MCF 10A (cell line): ENCODE results near the gene EPG5. TPM values are rescaled to one million over a fixed set of nuclear protein-coding genes. Genes with fewer than 3 reads are reported as not detected.
"Not testable (repeated sequence)": the region's sequence is repeated elsewhere in the genome, so short reads cannot be mapped to it uniquely, and the experiment has no call there.

Experiments
- BruUV-seq: library from RNA; stranded (reverse); fragments of 400-500 nt; replicated peaks from 2 replicates; lab custom pipeline; 2021; lab: Mats Ljungman, UMichigan
- CTCF ChIA-PET: fragments of 300-600 bp; sonication (Branson Sonifier 250); formaldehyde crosslinking; extraction: SDS; loops from one replicate; lab custom pipeline; 2021; ENCODE audit warnings: antibody characterized with exemption, inconsistent platforms; lab: Yijun Ruan, JAX
- POLR2A ChIA-PET: fragments of 300-600, 350-650 bp; sonication (Branson Sonifier 250); formaldehyde crosslinking; extraction: SDS; loops from one replicate; lab custom pipeline; 2020; ENCODE audit warnings: antibody characterized with exemption, inconsistent platforms; lab: Yijun Ruan, JAX
- DNase-seq: peaks from one replicate; pipeline ENCODE4 v3.0.0-alpha.2; 2018; ENCODE audit not compliant: unreplicated experiment
- H3K27ac Mint-ChIP-seq: one replicate; pipeline ENCODE4 v1.8.0; 2022; ENCODE audit warnings: mild to moderate bottlenecking, low read depth, mixed read lengths; ENCODE audit not compliant: unreplicated experiment
- H3K27me3 Mint-ChIP-seq: one replicate; pipeline ENCODE4 v1.8.0; 2022; ENCODE audit warnings: mixed read lengths; ENCODE audit not compliant: insufficient read depth, unreplicated experiment
- H3K36me3 Mint-ChIP-seq: one replicate; pipeline ENCODE4 v1.8.0; 2022; ENCODE audit warnings: mild to moderate bottlenecking, moderate library complexity, mixed read lengths; ENCODE audit not compliant: insufficient read depth, unreplicated experiment
- H3K4me1 Mint-ChIP-seq: one replicate; pipeline ENCODE4 v1.8.0; 2022; ENCODE audit warnings: mixed read lengths; ENCODE audit not compliant: insufficient read depth, unreplicated experiment
- H3K4me3 Mint-ChIP-seq: one replicate; pipeline ENCODE4 v1.8.0; 2022; ENCODE audit warnings: mild to moderate bottlenecking, moderate library complexity, mixed read lengths; ENCODE audit not compliant: unreplicated experiment
- H3K9me3 Mint-ChIP-seq: one replicate; pipeline ENCODE4 v1.8.0; 2022; ENCODE audit warnings: mixed read lengths; ENCODE audit not compliant: unreplicated experiment
- CTCF ChIP-seq: fragments of 200-600 bp; IDR thresholded peaks from one replicate; pipeline ENCODE4 v1.8.0; 2022; ENCODE audit warnings: antibody characterized with exemption, mild to moderate bottlenecking; ENCODE audit not compliant: unreplicated experiment
- intact Hi-C: fragments of 100-400 bp; cut with micrococcal nuclease; formaldehyde crosslinking; loops from 2 replicates; pipeline ENCODE4 v1.14.1; 2022
- total RNA-seq: library from RNA; stranded (reverse); gene quantifications from 2 replicates; pipeline ENCODE4 v1.2.3, GENCODE V29; 2022

EPG5 gene
- total RNA-seq, 1 experiment from 2014 or later = 19.4 TPM

GRCh38 chr18:45998244-45998643 is 31.1 kb upstream of the EPG5 start:
- ChIA-PET POLR2A (no interaction called here), CTCF (interaction anchor here (0.8 to 1.1 kb wide), 3 partner anchors 10 to 24 kb away, joined by 3 to 4 read pairs (median 3); no protein-coding TSS in a partner anchor)

GRCh38 chr18:45997700-45998151 is 30.6 kb upstream of the EPG5 start:
- no peak for TF ChIP-seq CTCF
- no TSS peak for BruUV-seq
- H3K4me3 Mint-ChIP-seq = no peak overlapping the region
- peaks cover 10% of the 10 kb centered on the region for H3K4me1 Mint-ChIP-seq
- peaks cover 9% of the 10 kb centered on the region for H3K9me3 Mint-ChIP-seq
- DNase-seq = no peak
- ChIA-PET CTCF (interaction anchor here (0.9 kb wide), 1 partner anchor 10 kb away, joined by 3 read pairs; no protein-coding TSS in a partner anchor), POLR2A (no interaction called here)
- no peaks in the 10 kb centered on the region for H3K27me3 Mint-ChIP-seq
- intact Hi-C loops = no loop called here
- no peak overlapping the region for H3K27ac Mint-ChIP-seq
- H3K36me3 Mint-ChIP-seq = peaks cover 26% of the 10 kb centered on the region

More at GRCh38 chr18:45998244-45998643, 31.1 kb upstream of the EPG5 start:
- Mint-ChIP-seq H3K4me1 (peaks cover 9% of the 10 kb centered on the region), H3K4me3 (no peak overlapping the region), H3K27me3 (no peaks in the 10 kb centered on the region), H3K36me3 (peaks cover 23% of the 10 kb centered on the region), H3K9me3 (peaks cover 11% of the 10 kb centered on the region), H3K27ac (no peak overlapping the region)
- TF ChIP-seq CTCF = no peak
- BruUV-seq = no TSS peak
- DNase-seq = no peak
- intact Hi-C loops = no loop called here

DNA sequence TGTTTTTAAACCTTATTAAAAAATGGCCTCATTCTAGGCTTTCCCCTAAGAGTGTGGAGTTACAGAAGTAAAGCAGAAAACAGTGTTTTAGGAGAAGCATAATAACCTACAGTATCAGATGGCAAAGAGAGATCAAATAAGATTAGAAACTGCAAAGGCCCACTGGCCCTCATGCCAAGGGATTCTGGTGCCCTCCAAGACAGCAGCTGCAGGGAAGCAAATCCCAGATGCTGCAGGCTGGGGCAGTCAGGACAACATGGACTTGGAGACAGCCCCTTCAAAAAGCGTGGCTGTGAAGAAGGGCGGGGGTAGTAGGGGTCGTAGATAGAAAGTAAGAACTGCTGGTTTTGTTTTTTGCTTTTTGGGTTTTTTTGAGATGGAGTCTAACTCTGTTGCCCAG is 28.3 kb upstream of the EPG5 start:
- no peak for TF ChIP-seq CTCF
- H3K27ac Mint-ChIP-seq = no peak overlapping the region
- H3K4me1 Mint-ChIP-seq = peaks cover 10% of the 10 kb centered on the region
- no peaks in the 10 kb centered on the region for H3K9me3 Mint-ChIP-seq
- no peak overlapping the region for H3K4me3 Mint-ChIP-seq
- BruUV-seq = no TSS peak
- intact Hi-C loops = no loop called here
- peaks cover 41% of the 10 kb centered on the region for H3K36me3 Mint-ChIP-seq
- POLR2A ChIA-PET = no interaction called here
- no peak for DNase-seq
- CTCF ChIA-PET = no interaction called here
- H3K27me3 Mint-ChIP-seq = no peaks in the 10 kb centered on the region

- peak; percentile 53 for DNase-seq
- Mint-ChIP-seq H3K27ac (no peak overlapping the region), H3K4me3 (no peak overlapping the region), H3K9me3 (no peaks in the 10 kb centered on the region), H3K27me3 (no peaks in the 10 kb centered on the region), H3K36me3 (peaks cover 57% of the 10 kb centered on the region), H3K4me1 (peaks cover 10% of the 10 kb centered on the region)
- CTCF ChIA-PET = interaction anchor here (0.6 kb wide), 1 partner anchor 245 kb away, joined by 3 read pairs; no protein-coding TSS in a partner anchor
- BruUV-seq = no TSS peak
- POLR2A ChIA-PET = interaction anchor here (1.0 kb wide), 1 partner anchor 84 kb away, joined by 3 read pairs; no protein-coding TSS in a partner anchor
- no peak for TF ChIP-seq CTCF
- intact Hi-C loops = no loop called here
Observed at GRCh38 chr18:45993438-45993837, 26.3 kb upstream of the EPG5 start.

DNA sequence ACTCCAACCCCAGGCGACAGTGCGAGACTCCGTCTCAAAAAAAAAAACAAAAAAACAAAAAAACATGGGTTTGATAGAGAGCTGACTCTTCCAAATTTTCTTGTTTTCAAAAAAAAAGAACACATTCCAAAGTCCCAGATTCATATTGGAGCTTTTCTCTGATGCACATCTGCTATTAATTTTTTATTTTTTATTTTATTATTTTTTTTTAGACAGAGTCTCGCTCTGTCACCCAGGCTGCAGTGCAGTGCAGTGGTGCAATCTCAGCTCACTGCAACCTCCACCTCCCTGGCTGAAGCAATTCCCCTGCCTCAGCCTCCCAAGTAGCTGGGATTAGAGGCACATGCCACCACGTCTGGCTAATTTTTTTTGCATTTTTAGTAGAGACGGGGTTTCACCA is 25.4 kb upstream of the EPG5 start:
- intact Hi-C loops, H3K27ac Mint-ChIP-seq, H3K4me1 Mint-ChIP-seq, H3K27me3 Mint-ChIP-seq, H3K4me3 Mint-ChIP-seq, H3K9me3 Mint-ChIP-seq, DNase-seq, BruUV-seq: not testable (repeated sequence)
- H3K36me3 Mint-ChIP-seq = peaks cover 64% of the 10 kb centered on the region
- ChIA-PET CTCF (interaction anchor here (0.7 kb wide), 1 partner anchor 82 kb away, joined by 3 read pairs; no protein-coding TSS in a partner anchor), POLR2A (interaction anchor here (1.3 kb wide), 2 partner anchors 81 to 102 kb away, joined by 3 read pairs; no protein-coding TSS in a partner anchor)
